Tibial nerve (tissue), 4 donors: ENCODE data around the gene COQ2.
A peak's percentile ranks its signal among the peaks of the same experiment; 100 is the strongest.

ENCODE experiments used
- CTCF ChIP-seq, 5 experiments: fragments of 200-600 bp in 3 of 5; fragments of 450-650 bp in 2 of 5; sonication (generic) in 3 of 5; IDR thresholded peaks; one replicate each; pipeline ENCODE4 v1.5.1; 2016 to 2019; ENCODE audit warnings: antibody characterized with exemption in 5 of 5, mild to moderate bottlenecking in 3 of 5, moderate library complexity in 2 of 5
- EP300 ChIP-seq, 2 donors: sonication (generic); formaldehyde crosslinking; IDR thresholded peaks; one replicate each; pipeline ENCODE4 v1.6.1; 2017; ENCODE audit warnings: antibody characterized with exemption in 2 of 2, mild to moderate bottlenecking in 1 of 2
- POLR2A ChIP-seq, 2 donors: fragments of 450-650 bp; IDR thresholded peaks; one replicate each; pipeline ENCODE4 v1.6.1; 2017; ENCODE audit warnings: antibody characterized with exemption in 2 of 2, mild to moderate bottlenecking in 2 of 2, moderate library complexity in 2 of 2

- TF ChIP-seq CTCF (IDR thresholded peaks at IDR 0.05) = peak; percentile 52 to 74 (median 61)
- TF ChIP-seq POLR2A (IDR thresholded peaks at IDR 0.05) = no peak
- TF ChIP-seq EP300 (IDR thresholded peaks at IDR 0.05) = no peak
Observed at GRCh38 chr4:83282049-83282535, 2.5 kb downstream of the COQ2 start.
